ENCODE results near the gene PBXIP1.
"Not testable (repeated sequence)": the region's sequence is repeated elsewhere in the genome, so short reads cannot be mapped to it uniquely, and the experiment has no call there.

PBXIP1 gene

GRCh38 chr1:154913273-154913672 is 42.6 kb downstream of the PBXIP1 start:
- H3K27me3 ChIP-seq (replicated peaks), result no peaks in the 10 kb centered on the region
- in situ Hi-C loops (cut with HindIII; ENCODE audit: low pct_ligation_motif_present, low sequenced_read_pairs), result no loop called here
- no peak for DNase-seq
- H3K4me3 ChIP-seq (ENCODE audit: low read depth, low read length), result no peak overlapping the region
- no peaks in the 10 kb centered on the region for H3K36me3 ChIP-seq (replicated peaks)
- no peak overlapping the region for H3K27ac ChIP-seq
- TF ChIP-seq, protein P1, sequence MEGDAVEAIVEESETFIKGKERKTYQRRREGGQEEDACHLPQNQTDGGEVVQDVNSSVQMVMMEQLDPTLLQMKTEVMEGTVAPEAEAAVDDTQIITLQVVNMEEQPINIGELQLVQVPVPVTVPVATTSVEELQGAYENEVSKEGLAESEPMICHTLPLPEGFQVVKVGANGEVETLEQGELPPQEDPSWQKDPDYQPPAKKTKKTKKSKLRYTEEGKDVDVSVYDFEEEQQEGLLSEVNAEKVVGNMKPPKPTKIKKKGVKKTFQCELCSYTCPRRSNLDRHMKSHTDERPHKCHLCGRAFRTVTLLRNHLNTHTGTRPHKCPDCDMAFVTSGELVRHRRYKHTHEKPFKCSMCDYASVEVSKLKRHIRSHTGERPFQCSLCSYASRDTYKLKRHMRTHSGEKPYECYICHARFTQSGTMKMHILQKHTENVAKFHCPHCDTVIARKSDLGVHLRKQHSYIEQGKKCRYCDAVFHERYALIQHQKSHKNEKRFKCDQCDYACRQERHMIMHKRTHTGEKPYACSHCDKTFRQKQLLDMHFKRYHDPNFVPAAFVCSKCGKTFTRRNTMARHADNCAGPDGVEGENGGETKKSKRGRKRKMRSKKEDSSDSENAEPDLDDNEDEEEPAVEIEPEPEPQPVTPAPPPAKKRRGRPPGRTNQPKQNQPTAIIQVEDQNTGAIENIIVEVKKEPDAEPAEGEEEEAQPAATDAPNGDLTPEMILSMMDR (IDR thresholded peaks at IDR 0.05; ENCODE audit: low read depth, low read length, missing control alignments), result no peak

DNA sequence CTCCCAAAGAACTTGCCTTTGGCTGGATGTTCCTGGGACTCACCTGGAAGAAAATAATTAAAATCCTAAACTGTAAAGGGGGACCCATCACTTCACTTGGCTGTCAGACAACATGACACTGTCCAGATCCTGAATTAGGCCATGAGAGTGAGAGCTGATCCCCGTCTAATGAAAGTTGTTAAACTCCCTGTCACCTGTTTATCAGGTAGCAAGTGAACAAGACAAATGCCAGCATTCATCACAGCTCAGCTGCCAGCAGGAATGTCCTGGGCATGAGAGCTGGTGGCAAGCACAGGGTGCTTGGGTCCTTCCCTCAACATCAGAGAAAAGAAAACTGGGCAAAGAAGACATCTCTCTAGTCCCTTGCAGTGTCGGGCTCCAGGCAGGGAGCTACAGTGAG is 43.1 kb downstream of the PBXIP1 start:
- H3K36me3 ChIP-seq (replicated peaks), result no peaks in the 10 kb centered on the region
- H3K27ac ChIP-seq, result no peak overlapping the region
- in situ Hi-C loops (cut with HindIII; ENCODE audit: low pct_ligation_motif_present, low sequenced_read_pairs), result no loop called here
- TF ChIP-seq, protein P1 (IDR thresholded peaks at IDR 0.05; ENCODE audit: low read depth, low read length, missing control alignments), result no peak
- DNase-seq, result no peak
- no peak overlapping the region for H3K4me3 ChIP-seq (ENCODE audit: low read depth, low read length)
- no peaks in the 10 kb centered on the region for H3K27me3 ChIP-seq (replicated peaks)

- no peaks in the 10 kb centered on the region for H3K36me3 ChIP-seq (replicated peaks)
- no peak for DNase-seq
- no peaks in the 10 kb centered on the region for H3K27me3 ChIP-seq (replicated peaks)
- no peak overlapping the region for H3K27ac ChIP-seq
- TF ChIP-seq, protein P1 (IDR thresholded peaks at IDR 0.05; ENCODE audit: low read depth, low read length, missing control alignments), result no peak
- H3K4me3 ChIP-seq (ENCODE audit: low read depth, low read length), result no peak overlapping the region
- in situ Hi-C loops (cut with HindIII; ENCODE audit: low pct_ligation_motif_present, low sequenced_read_pairs), result no loop called here
These were observed 44.0 kb downstream of the PBXIP1 start for GRCh38 chr1:154911691-154912550.

DNA sequence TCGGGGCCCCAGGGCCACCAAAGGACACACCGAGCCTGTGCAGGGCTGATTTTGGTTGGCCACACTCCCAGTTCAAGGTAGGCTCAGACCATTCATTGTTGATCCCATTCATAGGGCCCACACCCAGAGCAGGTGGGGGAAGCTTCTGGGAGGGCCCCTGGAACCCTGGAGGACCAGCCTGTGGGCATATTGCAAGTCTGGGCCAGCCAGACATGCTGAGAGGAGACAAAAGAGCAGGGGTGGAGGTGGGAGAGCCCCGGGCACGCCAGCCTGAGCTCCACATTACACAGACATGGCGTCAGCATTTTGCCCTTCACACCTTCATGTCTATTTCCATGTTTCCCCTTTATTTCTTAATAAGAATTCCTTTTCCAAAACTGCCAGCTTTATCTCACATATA is 45.0 kb downstream of the PBXIP1 start:
- no peaks in the 10 kb centered on the region for H3K36me3 ChIP-seq (replicated peaks)
- no peak overlapping the region for H3K27ac ChIP-seq
- no peak for DNase-seq
- in situ Hi-C loops (cut with HindIII; ENCODE audit: low pct_ligation_motif_present, low sequenced_read_pairs), result no loop called here
- H3K27me3 ChIP-seq (replicated peaks), result no peaks in the 10 kb centered on the region
- TF ChIP-seq, protein P1 (IDR thresholded peaks at IDR 0.05; ENCODE audit: low read depth, low read length, missing control alignments), result no peak
- H3K4me3 ChIP-seq (ENCODE audit: low read depth, low read length), result no peak overlapping the region

GRCh38 chr1:154908937-154909336 is 47.0 kb downstream of the PBXIP1 start:
- DNase-seq, result no peak
- H3K36me3 ChIP-seq (replicated peaks), result no peaks in the 10 kb centered on the region
- no peak overlapping the region for H3K27ac ChIP-seq
- TF ChIP-seq, protein P1 (IDR thresholded peaks at IDR 0.05; ENCODE audit: low read depth, low read length, missing control alignments), result no peak
- in situ Hi-C loops (cut with HindIII; ENCODE audit: low pct_ligation_motif_present, low sequenced_read_pairs), result no loop called here
- no peak overlapping the region for H3K4me3 ChIP-seq (ENCODE audit: low read depth, low read length)
- H3K27me3 ChIP-seq (replicated peaks), result no peaks in the 10 kb centered on the region

DNA sequence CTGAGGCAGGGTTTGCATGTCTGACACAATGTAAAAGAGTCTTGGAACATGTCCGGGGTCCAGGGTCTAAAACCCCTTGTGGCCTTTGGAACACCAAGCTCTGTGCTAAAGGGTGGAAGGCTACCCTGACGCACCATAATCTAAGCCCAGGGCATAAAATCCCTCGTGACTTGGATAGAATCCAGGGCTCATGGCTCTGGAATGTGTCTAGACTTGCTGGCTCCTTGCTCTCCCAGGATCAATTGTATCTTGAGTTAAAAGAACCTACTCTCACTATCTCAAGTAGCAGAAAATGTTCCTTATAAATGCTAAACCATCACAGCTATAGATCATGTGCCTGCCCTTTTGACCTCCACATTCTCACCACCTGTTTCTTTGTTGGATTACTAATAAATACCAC is 47.8 kb downstream of the PBXIP1 start:
- H3K36me3 ChIP-seq (replicated peaks); in situ Hi-C loops (cut with HindIII; ENCODE audit: low pct_ligation_motif_present, low sequenced_read_pairs); H3K27me3 ChIP-seq (replicated peaks); H3K4me3 ChIP-seq (ENCODE audit: low read depth, low read length); H3K27ac ChIP-seq: not testable (repeated sequence)
- peak; percentile 12 for DNase-seq

Data from brain microvascular endothelial cell (primary cell).